Loucy (cell line): ENCODE measurements around the gene ZC3H10.

ENCODE experiments used
- H2AFZ ChIP-seq: fragments of 200-600 bp; sonication (generic); 2 replicates; pipeline ENCODE4 v1.6.0; 2016; ENCODE audit warnings: antibody characterized with exemption, mild to moderate bottlenecking, low read length, moderate library complexity
- H3F3A ChIP-seq: fragments of 200-600 bp; 2 replicates; pipeline ENCODE4 v1.6.0; 2016; ENCODE audit warnings: antibody characterized with exemption, low read depth, mild to moderate bottlenecking
- H3K27me3 ChIP-seq: fragments of 200-600 bp; sonication (generic); 2 replicates; pipeline ENCODE4 v1.6.1; 2014; ENCODE audit warnings: low read length, mild to moderate bottlenecking; ENCODE audit not compliant: insufficient read depth, poor library complexity, severe bottlenecking
- H3K36me3 ChIP-seq: fragments of 200-600 bp; sonication (generic); 2 replicates; pipeline ENCODE4 v1.6.1; 2016; ENCODE audit warnings: low read length; ENCODE audit not compliant: insufficient read depth
- H3K4me1 ChIP-seq: fragments of 200-600 bp; sonication (generic); 2 replicates; pipeline ENCODE4 v1.5.1; 2014; ENCODE audit warnings: low read length, mild to moderate bottlenecking; ENCODE audit not compliant: insufficient read depth, poor library complexity, severe bottlenecking
- H3K4me2 ChIP-seq: fragments of 200-600 bp; sonication (generic); 2 replicates; pipeline ENCODE4 v1.6.0; 2014; ENCODE audit warnings: antibody characterized with exemption, low read length, low read depth, mild to moderate bottlenecking; ENCODE audit not compliant: poor library complexity, severe bottlenecking
- H3K4me3 ChIP-seq: fragments of 200-600 bp; sonication (generic); 2 replicates; pipeline ENCODE4 v1.5.1; 2014; ENCODE audit warnings: low read length, mild to moderate bottlenecking, mixed read lengths; ENCODE audit not compliant: poor library complexity, severe bottlenecking
- H3K79me2 ChIP-seq: fragments of 200-600 bp; sonication (generic); 2 replicates; pipeline ENCODE4 v1.6.1; 2014; ENCODE audit warnings: low read length; ENCODE audit not compliant: insufficient read depth
- H3K9ac ChIP-seq: fragments of 200-600 bp; sonication (generic); 2 replicates; pipeline ENCODE4 v1.6.0; 2014; ENCODE audit warnings: mild to moderate bottlenecking, low read depth, low read length, moderate library complexity; ENCODE audit not compliant: poor library complexity, severe bottlenecking
- H3K9me2 ChIP-seq: fragments of 200-600 bp; sonication (generic); replicated peaks from 2 replicates; pipeline ENCODE4 v1.6.1; 2016; ENCODE audit warnings: low read depth, low read length, mixed read lengths
- H3K9me3 ChIP-seq: fragments of 200-600 bp; sonication (generic); 2 replicates; pipeline ENCODE4 v1.6.1; 2014; ENCODE audit warnings: mild to moderate bottlenecking, antibody characterized with exemption, low read length, low read depth; ENCODE audit not compliant: insufficient read depth
- H4K20me1 ChIP-seq: fragments of 200-600 bp; sonication (generic); 2 replicates; pipeline ENCODE4 v1.6.0; 2014; ENCODE audit warnings: antibody characterized with exemption, low read length, mild to moderate bottlenecking; ENCODE audit not compliant: insufficient read depth, poor library complexity, severe bottlenecking
- EZH2phosphoT487 ChIP-seq: fragments of 200-600 bp; IDR thresholded peaks from 2 replicates; pipeline ENCODE4 v1.6.1; 2018; ENCODE audit warnings: antibody characterized with exemption, mild to moderate bottlenecking, moderate library complexity, borderline replicate concordance
- TF ChIP-seq, protein P1 (sequence below): fragments of 200-600 bp; sonication (generic); conservative IDR thresholded peaks from 2 replicates; pipeline ENCODE4 v1.5.1; 2014; ENCODE audit warnings: mild to moderate bottlenecking, antibody characterized with exemption, low read length

ZC3H10 gene

DNA sequence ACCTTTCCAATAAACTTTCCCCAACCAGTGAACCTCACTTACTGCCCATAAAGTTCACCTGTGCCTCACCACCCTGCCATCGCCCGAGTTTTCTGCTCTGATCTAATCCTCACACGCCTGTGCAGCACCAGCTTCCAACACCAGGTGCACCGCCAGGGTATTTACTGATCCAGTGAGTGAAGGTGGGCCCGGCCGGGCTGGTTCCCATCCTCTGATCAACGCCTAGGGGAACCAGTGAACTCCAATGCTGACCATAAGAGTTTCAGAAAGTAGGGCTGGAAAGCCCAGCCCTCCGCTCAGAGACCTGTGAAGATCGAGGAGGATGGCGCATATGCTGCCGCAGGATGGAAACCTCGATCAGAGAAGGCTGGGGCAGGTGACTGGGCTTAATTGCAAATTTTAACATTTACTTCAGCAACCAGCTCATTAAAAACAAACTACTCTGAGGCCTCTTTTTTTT lies 33.6 kb downstream of the ZC3H10 start:
- Histone ChIP-seq H3F3A (no peaks in the 10 kb centered on the region), H3K9ac (peak overlapping the region; percentile 92), H3K4me3 (peak overlapping the region; percentile 88), H3K27me3 (no peaks in the 10 kb centered on the region), H3K36me3 (no peaks in the 10 kb centered on the region), H3K4me2 (peak overlapping the region; percentile 84), H3K79me2 (peaks cover 26% of the 10 kb centered on the region), H4K20me1 (no peaks in the 10 kb centered on the region), H3K9me2 (no peaks in the 10 kb centered on the region), H2AFZ (peak overlapping the region; percentile 78), H3K4me1 (peaks cover 21% of the 10 kb centered on the region), H3K9me3 (no peaks in the 10 kb centered on the region)
- TF ChIP-seq EZH2phosphoT487: no peak
- TF ChIP-seq, protein P1, sequence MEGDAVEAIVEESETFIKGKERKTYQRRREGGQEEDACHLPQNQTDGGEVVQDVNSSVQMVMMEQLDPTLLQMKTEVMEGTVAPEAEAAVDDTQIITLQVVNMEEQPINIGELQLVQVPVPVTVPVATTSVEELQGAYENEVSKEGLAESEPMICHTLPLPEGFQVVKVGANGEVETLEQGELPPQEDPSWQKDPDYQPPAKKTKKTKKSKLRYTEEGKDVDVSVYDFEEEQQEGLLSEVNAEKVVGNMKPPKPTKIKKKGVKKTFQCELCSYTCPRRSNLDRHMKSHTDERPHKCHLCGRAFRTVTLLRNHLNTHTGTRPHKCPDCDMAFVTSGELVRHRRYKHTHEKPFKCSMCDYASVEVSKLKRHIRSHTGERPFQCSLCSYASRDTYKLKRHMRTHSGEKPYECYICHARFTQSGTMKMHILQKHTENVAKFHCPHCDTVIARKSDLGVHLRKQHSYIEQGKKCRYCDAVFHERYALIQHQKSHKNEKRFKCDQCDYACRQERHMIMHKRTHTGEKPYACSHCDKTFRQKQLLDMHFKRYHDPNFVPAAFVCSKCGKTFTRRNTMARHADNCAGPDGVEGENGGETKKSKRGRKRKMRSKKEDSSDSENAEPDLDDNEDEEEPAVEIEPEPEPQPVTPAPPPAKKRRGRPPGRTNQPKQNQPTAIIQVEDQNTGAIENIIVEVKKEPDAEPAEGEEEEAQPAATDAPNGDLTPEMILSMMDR: peak; percentile 62

DNA sequence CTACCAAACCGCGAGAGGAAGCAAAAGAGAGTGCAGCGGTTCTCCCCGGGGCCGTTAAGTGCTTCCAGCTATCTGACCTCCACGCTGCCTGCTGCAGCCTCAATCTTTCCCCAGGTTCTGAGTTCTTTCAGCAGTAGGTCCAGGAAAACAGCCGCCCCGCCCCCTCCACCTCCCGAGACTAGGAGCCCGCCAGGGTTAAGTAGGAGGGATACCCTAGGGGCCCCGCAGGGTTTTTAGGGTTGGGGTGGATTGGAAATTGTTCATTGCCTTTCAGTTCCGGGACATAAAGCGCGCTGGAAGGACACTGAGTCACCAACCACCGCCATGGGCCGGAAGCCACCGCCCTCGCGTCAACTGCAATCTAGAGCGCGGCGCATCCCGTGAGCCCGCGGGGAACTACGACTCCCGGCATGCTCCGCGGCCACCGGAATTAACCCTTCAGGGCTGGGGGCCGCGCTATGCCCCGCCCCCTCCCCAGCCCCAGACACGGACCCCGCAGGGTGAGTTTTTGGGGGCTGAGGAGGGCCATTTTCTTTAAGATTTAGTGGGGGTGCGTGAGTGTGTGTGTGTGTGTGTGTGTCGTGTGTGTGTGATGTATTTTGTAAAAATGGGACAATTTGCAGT lies 34.2 kb downstream of the ZC3H10 start, which contains the start of gene MYL6B:
Gene MYL6B (plus strand): TSS at position 456 of the 624 bp plus-strand sequence. CDS start 1,332 bp downstream, outside the sequence.
- TF ChIP-seq, protein P1: no peak
- no peak for TF ChIP-seq EZH2phosphoT487

DNA sequence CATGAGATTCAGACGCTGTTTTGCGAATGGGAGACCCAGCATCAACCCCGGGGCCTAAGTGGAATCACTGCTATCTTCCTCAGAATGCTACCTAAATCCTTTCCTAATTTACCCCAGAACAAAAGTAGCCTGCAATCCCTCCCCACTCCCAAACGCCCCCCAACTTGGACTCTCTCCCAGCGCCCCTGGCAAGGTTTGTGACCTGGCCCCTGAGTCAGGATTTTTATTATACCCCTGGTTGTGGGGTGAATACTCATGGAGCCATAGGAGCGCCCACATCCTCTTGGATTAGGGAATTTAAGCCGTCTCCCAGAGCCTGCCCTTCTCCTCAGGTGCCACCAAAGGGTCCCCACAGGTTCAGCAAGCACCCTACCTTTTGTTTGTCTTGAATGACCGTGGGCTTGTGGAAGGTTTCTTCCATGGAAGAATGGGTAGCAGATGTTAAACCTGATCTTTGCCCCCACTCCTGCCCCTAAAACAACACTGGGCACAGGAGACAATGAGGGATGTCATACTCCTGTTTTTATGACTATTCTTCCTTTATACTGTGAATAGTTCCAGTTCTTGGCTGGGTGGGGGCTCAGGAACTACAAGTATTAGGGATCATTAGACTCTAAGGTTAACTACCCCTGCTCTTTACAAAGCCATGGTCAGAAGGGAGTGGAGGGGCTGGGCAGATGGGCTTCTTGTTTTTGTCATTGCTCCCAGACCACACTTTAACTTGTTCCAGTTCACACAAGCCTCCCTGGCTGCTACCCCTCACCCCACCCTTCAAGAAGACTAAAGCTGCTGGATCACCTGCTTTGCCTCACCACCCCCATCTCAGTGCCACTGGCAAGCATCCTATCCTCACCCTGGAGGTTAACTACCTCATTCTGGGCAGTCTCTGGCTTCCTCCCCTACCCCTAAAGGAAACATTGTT lies 35.0 kb downstream of the ZC3H10 start:
- Histone ChIP-seq H3K36me3 (no peaks in the 10 kb centered on the region), H3K4me2 (peak overlapping the region; percentile 77), H3K9me2 (no peaks in the 10 kb centered on the region), H3F3A (no peaks in the 10 kb centered on the region), H2AFZ (peak overlapping the region; percentile 77), H4K20me1 (no peaks in the 10 kb centered on the region), H3K79me2 (peaks cover 34% of the 10 kb centered on the region), H3K4me3 (peak overlapping the region; percentile 88), H3K4me1 (peaks cover 21% of the 10 kb centered on the region), H3K9ac (peak overlapping the region; percentile 92), H3K9me3 (no peaks in the 10 kb centered on the region), H3K27me3 (no peaks in the 10 kb centered on the region)
- TF ChIP-seq EZH2phosphoT487: no peak
- TF ChIP-seq, protein P1: no peak

More for the DNA sequence above, 34.2 kb downstream of the ZC3H10 start, which contains the start of gene MYL6B:
- H3K9me2 ChIP-seq: no peaks in the 10 kb centered on the region
- no peaks in the 10 kb centered on the region for H4K20me1 ChIP-seq
- H3K9ac ChIP-seq: peak within 1 kb of the TSS; percentile 92
- no peaks in the 10 kb centered on the region for H3K27me3 ChIP-seq
- H3K4me1 ChIP-seq: peaks cover 21% of the 10 kb centered on the region
- H3K79me2 ChIP-seq: peaks cover 32% of the 10 kb centered on the region
- peak within 1 kb of the TSS; percentile 84 for H3K4me2 ChIP-seq
- no peaks in the 10 kb centered on the region for H3K36me3 ChIP-seq
- peak within 1 kb of the TSS; percentile 88 for H3K4me3 ChIP-seq
- peak within 1 kb of the TSS; percentile 78 for H2AFZ ChIP-seq
- no peaks in the 10 kb centered on the region for H3F3A ChIP-seq
- no peaks in the 10 kb centered on the region for H3K9me3 ChIP-seq
